ENCODE results near the gene GPR153.

DNA sequence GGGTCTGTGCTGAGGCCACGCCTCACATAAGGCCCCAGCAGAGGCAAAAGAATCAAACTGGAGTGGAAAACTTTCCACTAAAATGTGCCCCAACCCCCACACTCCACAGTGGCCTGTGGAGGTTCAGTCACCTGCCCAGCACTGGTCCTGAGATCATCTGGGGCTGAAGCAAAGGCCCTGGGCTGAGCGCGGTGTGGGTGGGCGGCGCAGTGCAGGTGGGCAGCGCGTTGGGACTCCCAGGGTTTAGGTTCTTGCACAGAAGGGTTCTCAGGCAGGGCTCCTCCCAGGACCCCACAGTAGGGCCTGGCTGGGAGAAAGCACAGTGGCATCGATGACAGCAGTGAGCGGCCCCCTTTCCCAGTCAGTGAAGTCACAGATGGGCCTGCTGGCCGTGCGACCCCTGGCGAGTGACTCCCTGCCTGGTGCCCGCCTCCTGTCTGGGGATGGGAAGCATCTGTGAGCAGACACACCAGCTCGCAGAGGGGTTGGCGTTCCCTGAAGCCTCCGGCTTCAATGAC is 13.8 kb upstream of the GPR153 start:
- no peak for TF ChIP-seq CTCF (IDR thresholded peaks at IDR 0.05; ENCODE audit: low read depth, low read length)
- TF ChIP-seq EZH2phosphoT487 (IDR thresholded peaks at IDR 0.05; ENCODE audit: low read depth): no peak

All from OCI-LY3 (cell line).